Liver (tissue), 9 donors: ENCODE data around the gene ETDC. TPM values are rescaled to one million over a fixed set of nuclear protein-coding genes. Genes with fewer than 3 reads are reported as not detected.
A peak's percentile ranks its signal among the peaks of the same experiment; 100 is the strongest.

ENCODE experiments used
- DNase-seq: peaks from one replicate; pipeline ENCODE4 v3.0.0-alpha.2; 2017; ENCODE audit warnings: low spot score
- H3K27ac ChIP-seq, 2 donors: one replicate each; pipeline ENCODE4 v1.7.0; 2013; ENCODE audit warnings: inconsistent platforms in 2 of 2, low read length in 2 of 2, control low read depth in 1 of 2, low read depth in 1 of 2, mild to moderate bottlenecking in 1 of 2
- H3K27me3 ChIP-seq, 4 donors: one replicate each; pipeline versions ENCODE4 v1.6.1 to v1.7.0; 2013; ENCODE audit warnings: low read length in 3 of 4, inconsistent platforms in 1 of 4, mild to moderate bottlenecking in 1 of 4, moderate library complexity in 1 of 4; ENCODE audit not compliant: control insufficient read depth in 4 of 4, insufficient read depth in 4 of 4
- H3K36me3 ChIP-seq, 4 donors: one replicate each; pipeline versions ENCODE4 v1.6.1 to v1.7.0; 2013; ENCODE audit warnings: low read length in 3 of 4, mild to moderate bottlenecking in 3 of 4, low read depth in 1 of 4, moderate library complexity in 1 of 4; ENCODE audit not compliant: control insufficient read depth in 4 of 4, insufficient read depth in 3 of 4
- H3K4me1 ChIP-seq, 4 donors: one replicate each; pipeline versions ENCODE4 v1.6.1 to v1.7.0; 2013; ENCODE audit warnings: low read length in 3 of 4, mild to moderate bottlenecking in 3 of 4, moderate library complexity in 1 of 4; ENCODE audit not compliant: control insufficient read depth in 4 of 4, insufficient read depth in 4 of 4
- H3K4me3 ChIP-seq, 3 donors: one replicate each; pipeline versions ENCODE4 v1.6.1 to v1.7.0; 2013; ENCODE audit warnings: low read length in 3 of 3, control low read depth in 1 of 3, low read depth in 1 of 3, mild to moderate bottlenecking in 1 of 3
- H3K9ac ChIP-seq, 2 donors: one replicate each; pipeline ENCODE4 v1.7.0; 2013; ENCODE audit warnings: low read length in 2 of 2, mild to moderate bottlenecking in 2 of 2, moderate library complexity in 2 of 2, control low read depth in 1 of 2, low read depth in 1 of 2
- H3K9me3 ChIP-seq, 4 donors: one replicate each; pipeline versions ENCODE4 v1.6.1 to v1.7.0; 2013; ENCODE audit warnings: low read length in 3 of 4; ENCODE audit not compliant: control insufficient read depth in 4 of 4
- EGR1 ChIP-seq, 2 donors: IDR thresholded peaks; 2 replicates each; pipeline ENCODE4 v1.6.1; 2016 to 2018; ENCODE audit warnings: antibody characterized with exemption in 2 of 2, low read depth in 2 of 2
- FOXA1 ChIP-seq: IDR thresholded peaks from 2 replicates; pipeline ENCODE4 v1.6.1; 2016; ENCODE audit warnings: antibody characterized with exemption
- FOXA2 ChIP-seq: IDR thresholded peaks from 2 replicates; pipeline ENCODE4 v1.6.1; 2016; ENCODE audit warnings: antibody characterized with exemption
- GABPA ChIP-seq, 2 donors: IDR thresholded peaks in 1 of 2; conservative IDR thresholded peaks in 1 of 2; 2 replicates each; pipeline ENCODE4 v1.6.1; 2016; ENCODE audit warnings: antibody characterized with exemption in 2 of 2, mild to moderate bottlenecking in 1 of 2, moderate library complexity in 1 of 2
- HNF4G ChIP-seq: IDR thresholded peaks from 2 replicates; pipeline ENCODE4 v1.6.1; 2016; ENCODE audit warnings: antibody characterized with exemption
- RAD21 ChIP-seq, 2 donors: IDR thresholded peaks; 2 replicates each; pipeline ENCODE4 v1.6.1; 2016; ENCODE audit warnings: antibody characterized with exemption in 2 of 2, mild to moderate bottlenecking in 2 of 2
- RXRA ChIP-seq, 2 donors: IDR thresholded peaks; 2 replicates each; pipeline ENCODE4 v1.6.1; 2017 to 2018; ENCODE audit warnings: antibody characterized with exemption in 2 of 2, mild to moderate bottlenecking in 1 of 2
- SP1 ChIP-seq: IDR thresholded peaks from 2 replicates; pipeline ENCODE4 v1.6.1; 2018; ENCODE audit warnings: antibody characterized with exemption, mild to moderate bottlenecking
- TAF1 ChIP-seq: conservative IDR thresholded peaks from 2 replicates; pipeline ENCODE4 v1.6.1; 2016; ENCODE audit warnings: antibody characterized with exemption, mild to moderate bottlenecking
- YY1 ChIP-seq: IDR thresholded peaks from 2 replicates; pipeline ENCODE4 v1.6.1; 2016; ENCODE audit warnings: antibody characterized with exemption, mild to moderate bottlenecking
- WGBS: extraction: QIAGEN DNeasy Blood & Tissue Kit; methylation state at CpG from one replicate; pipeline ENCODE4 v1.1.7; 2013; 5-methylcytosine and 5-hydroxymethylcytosine counted together
- polyA plus RNA-seq, 2 donors: library from polyadenylated mRNA; stranded (reverse) in 1 of 2; unstranded in 1 of 2; fragments of 200-250 nt in 1 of 2; fragments of >200 nt in 1 of 2; fragmentation: Nextera tagmentation in 1 of 2; extraction: Ambion mirVana in 1 of 2; gene quantifications; one replicate each; pipeline versions ENCODE4 v1.2.1 to v1.2.3, GENCODE V29; 2013 to 2015
- total RNA-seq, 2 donors: library from RNA; depleted of rRNA; stranded (reverse); fragments of >200 nt; gene quantifications; one replicate each; pipeline ENCODE4 v1.2.3, GENCODE V29; 2014
- TF ChIP-seq, protein P1 (sequence below): IDR thresholded peaks from 2 replicates; pipeline ENCODE4 v1.6.1; 2016; ENCODE audit warnings: antibody characterized with exemption
- TF ChIP-seq, protein P2 (sequence below): IDR thresholded peaks from 2 replicates; pipeline ENCODE4 v1.6.1; 2016; ENCODE audit warnings: antibody characterized with exemption, mild to moderate bottlenecking
- TF ChIP-seq, protein P3 (sequence below): IDR thresholded peaks from 2 replicates; pipeline ENCODE4 v1.6.1; 2016; ENCODE audit warnings: antibody characterized with exemption
- TF ChIP-seq, protein P4 (sequence below): IDR thresholded peaks from 2 replicates; pipeline ENCODE4 v1.6.1; 2016; ENCODE audit warnings: antibody characterized with exemption
- donor health status: healthy.
- donor health status: healthy.
- donor health status: healthy.
- donor health status: healthy.
- donor health status: healthy.

Gene ETDC
- total and polyA plus RNA-seq, 4 donors = not detected

DNA sequence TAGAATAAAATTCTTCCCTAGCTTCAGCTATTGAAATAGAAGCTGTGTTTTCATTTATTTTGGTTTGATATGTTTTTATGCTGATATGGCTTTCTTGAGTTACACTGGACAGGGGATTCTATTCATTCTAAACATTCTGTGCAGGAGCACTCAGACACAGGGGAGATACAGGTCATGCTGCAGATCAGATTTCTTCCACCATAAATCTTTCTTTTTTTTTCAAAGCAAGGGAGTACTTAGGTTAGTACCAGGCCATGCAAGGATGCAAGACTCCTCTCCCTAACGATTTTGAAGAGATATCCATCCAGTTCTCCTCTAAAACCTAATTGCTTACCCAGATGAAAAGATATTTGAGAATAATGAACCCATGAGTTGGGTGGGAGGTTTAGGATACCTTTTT, 21.4 kb downstream of the ETDC start:
- no peak for TF ChIP-seq GABPA (IDR thresholded peaks at IDR 0.05 in 1 of 2, conservative IDR thresholded peaks at IDR 0.05 in 1 of 2)
- no peak for TF ChIP-seq FOXA2
- TF ChIP-seq RXRA (IDR thresholded peaks at IDR 0.05) = no peak
- TF ChIP-seq, protein P1, sequence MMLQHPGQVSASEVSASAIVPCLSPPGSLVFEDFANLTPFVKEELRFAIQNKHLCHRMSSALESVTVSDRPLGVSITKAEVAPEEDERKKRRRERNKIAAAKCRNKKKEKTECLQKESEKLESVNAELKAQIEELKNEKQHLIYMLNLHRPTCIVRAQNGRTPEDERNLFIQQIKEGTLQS = no peak
- TF ChIP-seq FOXA1 = no peak
- TF ChIP-seq, protein P2, sequence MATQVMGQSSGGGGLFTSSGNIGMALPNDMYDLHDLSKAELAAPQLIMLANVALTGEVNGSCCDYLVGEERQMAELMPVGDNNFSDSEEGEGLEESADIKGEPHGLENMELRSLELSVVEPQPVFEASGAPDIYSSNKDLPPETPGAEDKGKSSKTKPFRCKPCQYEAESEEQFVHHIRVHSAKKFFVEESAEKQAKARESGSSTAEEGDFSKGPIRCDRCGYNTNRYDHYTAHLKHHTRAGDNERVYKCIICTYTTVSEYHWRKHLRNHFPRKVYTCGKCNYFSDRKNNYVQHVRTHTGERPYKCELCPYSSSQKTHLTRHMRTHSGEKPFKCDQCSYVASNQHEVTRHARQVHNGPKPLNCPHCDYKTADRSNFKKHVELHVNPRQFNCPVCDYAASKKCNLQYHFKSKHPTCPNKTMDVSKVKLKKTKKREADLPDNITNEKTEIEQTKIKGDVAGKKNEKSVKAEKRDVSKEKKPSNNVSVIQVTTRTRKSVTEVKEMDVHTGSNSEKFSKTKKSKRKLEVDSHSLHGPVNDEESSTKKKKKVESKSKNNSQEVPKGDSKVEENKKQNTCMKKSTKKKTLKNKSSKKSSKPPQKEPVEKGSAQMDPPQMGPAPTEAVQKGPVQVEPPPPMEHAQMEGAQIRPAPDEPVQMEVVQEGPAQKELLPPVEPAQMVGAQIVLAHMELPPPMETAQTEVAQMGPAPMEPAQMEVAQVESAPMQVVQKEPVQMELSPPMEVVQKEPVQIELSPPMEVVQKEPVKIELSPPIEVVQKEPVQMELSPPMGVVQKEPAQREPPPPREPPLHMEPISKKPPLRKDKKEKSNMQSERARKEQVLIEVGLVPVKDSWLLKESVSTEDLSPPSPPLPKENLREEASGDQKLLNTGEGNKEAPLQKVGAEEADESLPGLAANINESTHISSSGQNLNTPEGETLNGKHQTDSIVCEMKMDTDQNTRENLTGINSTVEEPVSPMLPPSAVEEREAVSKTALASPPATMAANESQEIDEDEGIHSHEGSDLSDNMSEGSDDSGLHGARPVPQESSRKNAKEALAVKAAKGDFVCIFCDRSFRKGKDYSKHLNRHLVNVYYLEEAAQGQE = no peak
- TF ChIP-seq TAF1 = no peak
- no peak for TF ChIP-seq RAD21 (IDR thresholded peaks at IDR 0.05)
- TF ChIP-seq SP1 = no peak
- H3K4me1 ChIP-seq = no peaks in the 10 kb centered on the region
- no peak for DNase-seq
- H3K9me3 ChIP-seq = peaks cover 0 to 5% (median 0%) of the 10 kb centered on the region in 4 donors
- 86% methylated on average over 1 of the region's 1 CpG for WGBS
- H3K27me3 ChIP-seq = no peaks in the 10 kb centered on the region
- no peak overlapping the region for H3K9ac ChIP-seq
- no peak overlapping the region for H3K4me3 ChIP-seq
- H3K27ac ChIP-seq = no peak overlapping the region
- H3K36me3 ChIP-seq = peaks cover 0 to 2% (median 0%) of the 10 kb centered on the region in 4 donors

DNA sequence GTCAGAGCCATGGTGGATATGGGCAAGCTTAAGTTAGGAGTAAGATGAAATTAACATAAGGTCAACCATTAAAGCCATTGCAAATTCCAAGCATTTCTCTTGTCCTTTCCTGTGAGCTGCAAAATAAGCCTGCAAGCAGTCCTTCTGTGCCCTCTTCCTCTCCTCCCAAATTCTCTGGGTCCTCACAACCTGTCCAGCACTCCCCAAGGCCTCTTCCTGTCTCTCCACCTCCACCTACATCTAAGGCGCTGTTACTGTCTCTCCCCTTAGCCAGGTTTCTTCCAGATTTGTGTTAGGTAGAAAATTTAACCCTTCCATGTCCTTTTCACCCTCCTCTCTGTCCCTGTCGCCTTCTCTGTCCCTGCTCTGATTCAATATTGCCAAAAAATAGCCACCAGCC, 22.2 kb downstream of the ETDC start:
- peaks cover 0 to 2% (median 0%) of the 10 kb centered on the region in 4 donors for H3K36me3 ChIP-seq
- H3K27ac ChIP-seq = no peak overlapping the region
- peaks cover 0 to 5% (median 0%) of the 10 kb centered on the region in 4 donors for H3K9me3 ChIP-seq
- H3K27me3 ChIP-seq = no peaks in the 10 kb centered on the region
- H3K4me1 ChIP-seq = no peaks in the 10 kb centered on the region
- no peak overlapping the region for H3K9ac ChIP-seq
- DNase-seq = no peak
- H3K4me3 ChIP-seq = no peak overlapping the region
- WGBS = 96% methylated on average over 2 of the region's 2 CpGs
- TF ChIP-seq, protein P1 = no peak
- no peak for TF ChIP-seq HNF4G
- no peak for TF ChIP-seq SP1
- TF ChIP-seq YY1 = no peak
- TF ChIP-seq TAF1 = no peak
- no peak for TF ChIP-seq FOXA1
- TF ChIP-seq, protein P3, sequence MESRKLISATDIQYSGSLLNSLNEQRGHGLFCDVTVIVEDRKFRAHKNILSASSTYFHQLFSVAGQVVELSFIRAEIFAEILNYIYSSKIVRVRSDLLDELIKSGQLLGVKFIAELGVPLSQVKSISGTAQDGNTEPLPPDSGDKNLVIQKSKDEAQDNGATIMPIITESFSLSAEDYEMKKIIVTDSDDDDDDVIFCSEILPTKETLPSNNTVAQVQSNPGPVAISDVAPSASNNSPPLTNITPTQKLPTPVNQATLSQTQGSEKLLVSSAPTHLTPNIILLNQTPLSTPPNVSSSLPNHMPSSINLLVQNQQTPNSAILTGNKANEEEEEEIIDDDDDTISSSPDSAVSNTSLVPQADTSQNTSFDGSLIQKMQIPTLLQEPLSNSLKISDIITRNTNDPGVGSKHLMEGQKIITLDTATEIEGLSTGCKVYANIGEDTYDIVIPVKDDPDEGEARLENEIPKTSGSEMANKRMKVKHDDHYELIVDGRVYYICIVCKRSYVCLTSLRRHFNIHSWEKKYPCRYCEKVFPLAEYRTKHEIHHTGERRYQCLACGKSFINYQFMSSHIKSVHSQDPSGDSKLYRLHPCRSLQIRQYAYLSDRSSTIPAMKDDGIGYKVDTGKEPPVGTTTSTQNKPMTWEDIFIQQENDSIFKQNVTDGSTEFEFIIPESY = no peak

DNA sequence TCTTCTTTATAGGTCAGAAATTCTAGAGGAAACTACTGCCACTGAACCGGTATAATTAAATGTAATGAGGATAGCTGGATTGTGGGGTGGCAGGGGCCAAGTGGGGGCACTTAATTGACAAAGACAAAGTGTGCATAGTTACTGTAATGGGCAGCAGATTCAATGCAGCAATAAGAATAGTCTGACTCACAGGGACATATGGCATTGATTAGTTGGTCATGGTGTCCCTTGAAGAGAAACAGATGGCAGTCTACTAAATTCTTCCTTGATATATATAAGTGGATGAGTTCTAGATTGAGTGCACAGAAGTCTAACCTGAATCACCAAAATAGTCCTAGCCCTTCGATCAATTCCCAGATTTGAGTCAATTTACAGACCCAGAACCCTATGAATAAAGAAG, 31.6 kb downstream of the ETDC start:
- Histone ChIP-seq H3K36me3 (no peaks in the 10 kb centered on the region), H3K4me3 (peak overlapping the region in 1 of 3 donors; percentile 17), H3K27ac (no peak overlapping the region), H3K9me3 (no peaks in the 10 kb centered on the region), H3K4me1 (peaks cover 16 to 34% (median 30%) of the 10 kb centered on the region in 4 donors), H3K27me3 (no peaks in the 10 kb centered on the region), H3K9ac (no peak overlapping the region)
- DNase-seq = no peak
- WGBS = 91% methylated on average over 2 of the region's 2 CpGs
- TF ChIP-seq TAF1 (no peak), EGR1 (IDR thresholded peaks at IDR 0.05; ENCODE audit: low read depth in 2 of 2) (no peak), RXRA (IDR thresholded peaks at IDR 0.05) (no peak), HNF4G (no peak), YY1 (no peak), FOXA2 (no peak)
- TF ChIP-seq, protein P4, sequence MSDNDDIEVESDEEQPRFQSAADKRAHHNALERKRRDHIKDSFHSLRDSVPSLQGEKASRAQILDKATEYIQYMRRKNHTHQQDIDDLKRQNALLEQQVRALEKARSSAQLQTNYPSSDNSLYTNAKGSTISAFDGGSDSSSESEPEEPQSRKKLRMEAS = no peak
